H1 (cell line): ENCODE measurements around the gene ZNF8. TPM values are rescaled to one million over a fixed set of nuclear protein-coding genes. Genes with fewer than 3 reads are reported as not detected.

ENCODE experiments used
- CTCF ChIA-PET: fragments of 300-600 bp; sonication (Branson Sonifier 250); formaldehyde crosslinking; loops from one replicate; lab custom pipeline; 2021; ENCODE audit not compliant: partially characterized antibody; lab: Charles Lee
- POLR2A ChIA-PET: fragments of 300-600 bp; sonication (Branson Sonifier 250); formaldehyde crosslinking; loops from one replicate; lab custom pipeline; 2021; ENCODE audit warnings: inconsistent platforms; ENCODE audit not compliant: partially characterized antibody; lab: Charles Lee
- DNase-seq, 2 experiments: peaks; one replicate each; pipeline versions ENCODE4 v3.0.0 to v3.0.0-alpha.2; 2010 to 2022; ENCODE audit warnings: low spot score in 2 of 2, low read depth in 1 of 2, mixed read lengths in 1 of 2
- FAIRE-seq: peaks from 2 replicates; lab custom pipeline; 2011; peaks lifted over from hg19 to GRCh38; lab: Jason Lieb, UNC
- H2AFZ ChIP-seq: 2 replicates; pipeline ENCODE4 v1.8.1; 2012; ENCODE audit warnings: low read length, inconsistent platforms
- H2AK5ac ChIP-seq: 2 replicates; pipeline ENCODE4 v1.6.1; 2013; ENCODE audit warnings: low read depth, low read length
- H2BK120ac ChIP-seq: replicated peaks from 2 replicates; pipeline ENCODE3; 2013; ENCODE audit warnings: low read depth, low read length, inconsistent platforms
- H2BK12ac ChIP-seq: 2 replicates; pipeline ENCODE4 v1.6.1; 2013; ENCODE audit warnings: low read depth, low read length
- H2BK15ac ChIP-seq: 2 replicates; pipeline ENCODE4 v1.6.1; 2013; ENCODE audit warnings: low read length
- H2BK20ac ChIP-seq: 2 replicates; pipeline ENCODE4 v1.6.1; 2013; ENCODE audit warnings: low read length
- H2BK5ac ChIP-seq: 2 replicates; pipeline ENCODE4 v1.6.1; 2013; ENCODE audit warnings: low read depth, low read length
- H3K14ac ChIP-seq: 2 replicates; pipeline ENCODE4 v1.6.1; 2013; ENCODE audit warnings: inconsistent platforms; ENCODE audit not compliant: insufficient read length
- H3K18ac ChIP-seq: 2 replicates; pipeline ENCODE4 v1.6.1; 2013; ENCODE audit warnings: low read length; ENCODE audit errors: extremely low read depth
- H3K23ac ChIP-seq: 2 replicates; pipeline ENCODE4 v1.6.1; 2013; ENCODE audit warnings: inconsistent platforms; ENCODE audit not compliant: insufficient read length
- H3K23me2 ChIP-seq: 2 replicates; pipeline ENCODE4 v1.6.1; 2013; ENCODE audit warnings: low read depth, low read length
- H3K27ac ChIP-seq: 2 replicates; pipeline ENCODE4 v1.6.1; 2011; ENCODE audit warnings: low read depth, low read length, inconsistent platforms
- H3K27me3 ChIP-seq, 4 experiments: replicated peaks in 1 of 4; 1 replicate in 1 of 4; 2 replicates in 3 of 4; pipeline versions ENCODE4 v1.6.1 to v1.8.1; 2011 to 2013; ENCODE audit warnings: low read length in 3 of 4, mild to moderate bottlenecking in 3 of 4, inconsistent platforms in 2 of 4, mixed read lengths in 2 of 4, moderate library complexity in 1 of 4; ENCODE audit not compliant: control insufficient read depth in 3 of 4, insufficient read depth in 3 of 4; ENCODE audit errors: extremely low read depth in 1 of 4
- H3K36me3 ChIP-seq, 4 experiments: 2 replicates each; pipeline versions ENCODE4 v1.6.1 to v1.8.1; 2011 to 2013; ENCODE audit warnings: mild to moderate bottlenecking in 4 of 4, low read length in 3 of 4, moderate library complexity in 2 of 4, control low read depth in 1 of 4, inconsistent platforms in 1 of 4; ENCODE audit not compliant: insufficient read depth in 4 of 4, control insufficient read depth in 2 of 4
- H3K4ac ChIP-seq: replicated peaks from 2 replicates; pipeline ENCODE3; 2013; ENCODE audit warnings: low read length, low read depth, mixed read lengths, inconsistent platforms; ENCODE audit not compliant: insufficient read length
- H3K4me1 ChIP-seq, 4 experiments: replicated peaks in 1 of 4; 1 replicate in 1 of 4; 2 replicates in 3 of 4; pipeline versions ENCODE4 v1.6.1 to v1.8.1; 2011 to 2013; ENCODE audit warnings: low read length in 3 of 4, inconsistent platforms in 2 of 4, mixed read lengths in 1 of 4; ENCODE audit not compliant: insufficient read depth in 4 of 4, control insufficient read depth in 3 of 4
- H3K4me2 ChIP-seq, 2 experiments: 2 replicates each; pipeline versions ENCODE4 v1.6.1 to v1.8.1; 2011 to 2013; ENCODE audit warnings: low read depth in 2 of 2, low read length in 2 of 2, control low read depth in 1 of 2, inconsistent platforms in 1 of 2, mild to moderate bottlenecking in 1 of 2; ENCODE audit not compliant: insufficient read depth in 1 of 2
- H3K4me3 ChIP-seq, 4 experiments: fragments of 200-600, 300-600 bp in 1 of 4; sonication (generic), shearing (Covaris generic), sonication (Bioruptor Twin) in 1 of 4; 2 replicates each; pipeline versions ENCODE4 v1.5.1 to v1.8.1; 2011 to 2016; ENCODE audit warnings: low read length in 4 of 4, low read depth in 3 of 4, control low read depth in 2 of 4, inconsistent platforms in 2 of 4, mild to moderate bottlenecking in 2 of 4, mixed read lengths in 1 of 4, moderate library complexity in 1 of 4; ENCODE audit not compliant: insufficient read depth in 2 of 4; ENCODE audit errors: extremely low read depth in 1 of 4
- H3K56ac ChIP-seq: replicated peaks from 2 replicates; pipeline ENCODE3; 2013; ENCODE audit warnings: low read depth, mild to moderate bottlenecking, mixed read lengths, low read length, inconsistent platforms; ENCODE audit not compliant: insufficient read length
- H3K79me1 ChIP-seq: 2 replicates; pipeline ENCODE4 v1.6.1; 2013; ENCODE audit warnings: low read depth, low read length, control low read depth
- H3K79me2 ChIP-seq, 2 experiments: 2 replicates each; pipeline versions ENCODE4 v1.6.1 to v1.8.1; 2012 to 2013; ENCODE audit warnings: low read length in 2 of 2, mild to moderate bottlenecking in 2 of 2, inconsistent platforms in 1 of 2; ENCODE audit not compliant: insufficient read depth in 2 of 2, control insufficient read depth in 1 of 2
- H3K9ac ChIP-seq, 4 experiments: replicated peaks in 1 of 4; 1 replicate in 1 of 4; 2 replicates in 3 of 4; pipeline versions ENCODE4 v1.6.1 to v1.8.1; 2011 to 2013; ENCODE audit warnings: low read depth in 3 of 4, low read length in 3 of 4, control low read depth in 2 of 4, mild to moderate bottlenecking in 2 of 4, moderate library complexity in 2 of 4, inconsistent platforms in 1 of 4; ENCODE audit errors: extremely low read depth in 1 of 4
- H3K9me3 ChIP-seq, 2 experiments: 2 replicates each; pipeline versions ENCODE4 v1.6.1 to v1.8.1; 2012 to 2013; ENCODE audit warnings: mild to moderate bottlenecking in 2 of 2, moderate library complexity in 2 of 2, control low read depth in 1 of 2, inconsistent platforms in 1 of 2, low read depth in 1 of 2, low read length in 1 of 2, mixed read lengths in 1 of 2; ENCODE audit not compliant: insufficient read depth in 2 of 2
- H4K20me1 ChIP-seq, 2 experiments: replicated peaks in 1 of 2; 2 replicates each; pipeline versions ENCODE3 to v1.8.1; 2011 to 2013; ENCODE audit warnings: inconsistent platforms in 2 of 2, low read length in 2 of 2, mild to moderate bottlenecking in 1 of 2; ENCODE audit not compliant: insufficient read depth in 2 of 2, control insufficient read depth in 1 of 2
- H4K5ac ChIP-seq: 2 replicates; pipeline ENCODE4 v1.6.1; 2013; ENCODE audit warnings: low read length, low read depth, mixed read lengths, inconsistent platforms; ENCODE audit not compliant: insufficient read length
- H4K8ac ChIP-seq: 2 replicates; pipeline ENCODE4 v1.8.0; 2013; ENCODE audit warnings: mild to moderate bottlenecking, moderate library complexity, low read length, inconsistent platforms; ENCODE audit not compliant: insufficient read depth; ENCODE audit errors: extremely low read depth
- H4K91ac ChIP-seq: replicated peaks from 2 replicates; pipeline ENCODE3; 2013; ENCODE audit warnings: low read length, mixed read lengths, inconsistent platforms; ENCODE audit not compliant: insufficient read length
- CREB1 ChIP-seq: IDR thresholded peaks from 2 replicates; pipeline ENCODE4 v1.6.1; 2012; ENCODE audit warnings: inconsistent platforms
- EP300 ChIP-seq, 2 experiments: IDR thresholded peaks; 1 replicate in 1 of 2; 2 replicates in 1 of 2; pipeline ENCODE4 v1.6.1; 2011 to 2012; ENCODE audit warnings: low read depth in 2 of 2, low read length in 2 of 2, mild to moderate bottlenecking in 2 of 2, borderline replicate concordance in 1 of 2, inconsistent platforms in 1 of 2, moderate library complexity in 1 of 2
- HDAC2 ChIP-seq, 2 experiments: fragments of 300-600 bp in 1 of 2; sonication (generic) in 1 of 2; IDR thresholded peaks; 2 replicates each; pipeline ENCODE4 v1.6.1; 2011 to 2012; ENCODE audit warnings: low read depth in 2 of 2, low read length in 2 of 2, mild to moderate bottlenecking in 2 of 2, moderate library complexity in 2 of 2, borderline replicate concordance in 1 of 2, inconsistent platforms in 1 of 2
- MAFK ChIP-seq: IDR thresholded peaks from 2 replicates; pipeline ENCODE4 v1.6.1; 2012; ENCODE audit warnings: low read depth, mild to moderate bottlenecking, improper control_type of control experiment, low read length
- NRF1 ChIP-seq: IDR thresholded peaks from 2 replicates; pipeline ENCODE4 v1.6.1; 2011; ENCODE audit warnings: mild to moderate bottlenecking, low read depth, low read length, improper control_type of control experiment
- POU5F1 ChIP-seq: IDR thresholded peaks from 2 replicates; pipeline ENCODE4 v1.6.1; 2011; ENCODE audit warnings: low read depth, mild to moderate bottlenecking, low read length, moderate library complexity
- RFX5 ChIP-seq: IDR thresholded peaks from 2 replicates; pipeline ENCODE4 v1.6.1; 2011; ENCODE audit warnings: low read depth, low read length, improper control_type of control experiment, borderline replicate concordance
- SIN3A ChIP-seq, 2 experiments: IDR thresholded peaks in 1 of 2; conservative IDR thresholded peaks in 1 of 2; 2 replicates each; pipeline ENCODE4 v1.6.1; 2011 to 2012; ENCODE audit warnings: low read length in 2 of 2, improper control_type of control experiment in 1 of 2, low read depth in 1 of 2, mild to moderate bottlenecking in 1 of 2
- SIX5 ChIP-seq: IDR thresholded peaks from 2 replicates; pipeline ENCODE4 v1.6.1; 2011; ENCODE audit warnings: mild to moderate bottlenecking, low read depth, low read length
- SP4 ChIP-seq: IDR thresholded peaks from 2 replicates; pipeline ENCODE4 v1.6.1; 2012; ENCODE audit warnings: low read length, inconsistent platforms
- SRF ChIP-seq: IDR thresholded peaks from 2 replicates; pipeline ENCODE4 v1.6.1; 2011; ENCODE audit warnings: mild to moderate bottlenecking, low read depth, low read length, moderate library complexity
- TAF7 ChIP-seq: optimal IDR thresholded peaks from 2 replicates; pipeline ENCODE3; 2011; ENCODE audit warnings: low read depth, mild to moderate bottlenecking, inconsistent platforms, low read length, moderate library complexity, borderline replicate concordance
- TEAD4 ChIP-seq: IDR thresholded peaks from 2 replicates; pipeline ENCODE4 v1.6.1; 2012; ENCODE audit warnings: low read depth, low read length, inconsistent platforms, mixed read lengths
- YY1 ChIP-seq: IDR thresholded peaks from 2 replicates; pipeline ENCODE4 v1.6.1; 2011; ENCODE audit warnings: low read depth, mild to moderate bottlenecking, low read length
- ZNF274 ChIP-seq: IDR thresholded peaks from 2 replicates; pipeline ENCODE4 v1.7.0; 2012; ENCODE audit warnings: low read length, borderline replicate concordance; ENCODE audit errors: extremely low read depth
- whole genome bisulfite sequencing, 2 experiments: shearing (Covaris generic) in 1 of 2; methylation state at CpG; one replicate each; pipeline versions ENCODE4 v1.1.6 to v1.1.7; 2013 to 2015; ENCODE audit warnings: low lambda C conversion rate in 2 of 2, mixed read lengths in 2 of 2, inconsistent platforms in 1 of 2, low coverage in 1 of 2, missing lambda C conversion rate in 1 of 2; ENCODE audit not compliant: insufficient replicate concordance in 2 of 2, insufficient coverage in 1 of 2, insufficient read length in 1 of 2; ENCODE audit errors: extremely low coverage in 1 of 2, missing lambda C conversion rate in 1 of 2; 5-methylcytosine and 5-hydroxymethylcytosine counted together
- polyA plus RNA-seq, 7 experiments: library from polyadenylated mRNA; depleted of rRNA in 3 of 7; stranded (reverse) in 5 of 7; unstranded in 2 of 7; fragments of >200 nt in 5 of 7; fragments of 200-250 nt in 2 of 7; gene quantifications; 1 replicate in 5 of 7; 2 replicates in 1 of 7; 4 replicates in 1 of 7; pipeline versions ENCODE4 v1.2.1 to v1.2.3, GENCODE V29; 2011 to 2013; ENCODE audit warnings: missing spikeins in 2 of 7, mixed read lengths in 2 of 7
- total RNA-seq: library from RNA; stranded (reverse); fragmentation: NEBNext Ultra II Directional; extraction: Animal tissue kit (Norgen Biotek cat#: 25700); gene quantifications from 2 replicates; pipeline ENCODE4 v1.2.1, GENCODE V29; 2021

Gene ZNF8
- total and polyA plus RNA-seq, 2 of the 8 experiments (the other 6 are each of a cell fraction or from before 2014, with no cell fraction given) = 9.2 to 21.5 TPM

- Histone ChIP-seq H3K56ac (no peak overlapping the region), H3K4me1 (peaks cover 0 to 3% (median 1%) of the 10 kb centered on the region in 4 experiments; a peak in 3 of 7 replicates), H3K4me2 (peak overlapping the region; percentile 89 to 90), H2BK15ac (no peak overlapping the region), H3K18ac (no peak overlapping the region), H3K27me3 (no peaks in the 10 kb centered on the region), H2AK5ac (no peak overlapping the region), H3K4ac (no peak overlapping the region), H2BK12ac (no peak overlapping the region), H4K5ac (peak overlapping the region; percentile 29), H3K79me2 (peaks cover 0 to 14% of the 10 kb centered on the region in 2 experiments; a peak in 1 of 4 replicates), H3K79me1 (no peaks in the 10 kb centered on the region; the same call in 1 of the 2 replicates), H3K14ac (no peak overlapping the region), H3K9ac (no peak overlapping the region), H4K91ac (no peak overlapping the region), H2BK5ac (no peak overlapping the region), H2BK120ac (no peak overlapping the region), H3K4me3 (peak overlapping the region; percentile 54 to 98 (median 92)), H2BK20ac (no peak overlapping the region), H3K27ac (no peak overlapping the region), H2AFZ (peak overlapping the region; percentile 38; the same call in 1 of the 2 replicates), H3K23me2 (peaks cover 6% of the 10 kb centered on the region), H3K9me3 (no peaks in the 10 kb centered on the region), H4K20me1 (peaks cover 5 to 7% of the 10 kb centered on the region in 2 experiments), H3K23ac (no peak overlapping the region), H3K36me3 (peaks cover 2 to 30% (median 21%) of the 10 kb centered on the region in 4 experiments; a peak in 6 of 8 replicates), H4K8ac (no peak overlapping the region)
- POLR2A ChIA-PET = interaction anchor here (0.7 to 2.6 kb wide), 17 partner anchors 9 to 121 kb away, joined by 3 to 14 read pairs (median 4); partner anchors contain the start of genes ZNF274, ZNF8 and ZSCAN22
- no peak for FAIRE-seq
- CTCF ChIA-PET = no interaction called here
- WGBS, 2 experiments = 11% methylated on average over 7 of the region's 7 CpGs; no CpG with 5 or more reads in 1 of the 2 experiments
- TF ChIP-seq SRF (no peak), SP4 (no peak), MAFK (no peak), NRF1 (no peak), YY1 (no peak), POU5F1 (no peak), TAF7 (no peak), SIN3A (conservative IDR thresholded peaks at IDR 0.05 in 1 of 2, IDR thresholded peaks at IDR 0.05 in 1 of 2; ENCODE audit: low read depth in 1 of 2, low read length in 2 of 2) (no peak), EP300 (IDR thresholded peaks at IDR 0.05; ENCODE audit: borderline replicate concordance in 1 of 2, low read depth in 2 of 2, low read length in 2 of 2) (no peak), HDAC2 (IDR thresholded peaks at IDR 0.05; ENCODE audit: borderline replicate concordance in 1 of 2, low read depth in 2 of 2, low read length in 2 of 2) (no peak), RFX5 (no peak), ZNF274 (no peak), CREB1 (no peak), SIX5 (no peak), TEAD4 (no peak)
- DNase-seq = no peak
Measured at GRCh38 chr19:58304748-58305064, 26.0 kb downstream of the ZNF8 start.
